ENCODE results near the gene CD82. TPM values are rescaled to one million over a fixed set of nuclear protein-coding genes. Genes with fewer than 3 reads are reported as not detected.

The CD82 gene, protein sequence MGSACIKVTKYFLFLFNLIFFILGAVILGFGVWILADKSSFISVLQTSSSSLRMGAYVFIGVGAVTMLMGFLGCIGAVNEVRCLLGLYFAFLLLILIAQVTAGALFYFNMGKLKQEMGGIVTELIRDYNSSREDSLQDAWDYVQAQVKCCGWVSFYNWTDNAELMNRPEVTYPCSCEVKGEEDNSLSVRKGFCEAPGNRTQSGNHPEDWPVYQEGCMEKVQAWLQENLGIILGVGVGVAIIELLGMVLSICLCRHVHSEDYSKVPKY
- 10 to 100 TPM in 1 of 2 donors, 1 to 10 TPM in 1; 6.8 to 17.7 TPM for total RNA-seq

DNA sequence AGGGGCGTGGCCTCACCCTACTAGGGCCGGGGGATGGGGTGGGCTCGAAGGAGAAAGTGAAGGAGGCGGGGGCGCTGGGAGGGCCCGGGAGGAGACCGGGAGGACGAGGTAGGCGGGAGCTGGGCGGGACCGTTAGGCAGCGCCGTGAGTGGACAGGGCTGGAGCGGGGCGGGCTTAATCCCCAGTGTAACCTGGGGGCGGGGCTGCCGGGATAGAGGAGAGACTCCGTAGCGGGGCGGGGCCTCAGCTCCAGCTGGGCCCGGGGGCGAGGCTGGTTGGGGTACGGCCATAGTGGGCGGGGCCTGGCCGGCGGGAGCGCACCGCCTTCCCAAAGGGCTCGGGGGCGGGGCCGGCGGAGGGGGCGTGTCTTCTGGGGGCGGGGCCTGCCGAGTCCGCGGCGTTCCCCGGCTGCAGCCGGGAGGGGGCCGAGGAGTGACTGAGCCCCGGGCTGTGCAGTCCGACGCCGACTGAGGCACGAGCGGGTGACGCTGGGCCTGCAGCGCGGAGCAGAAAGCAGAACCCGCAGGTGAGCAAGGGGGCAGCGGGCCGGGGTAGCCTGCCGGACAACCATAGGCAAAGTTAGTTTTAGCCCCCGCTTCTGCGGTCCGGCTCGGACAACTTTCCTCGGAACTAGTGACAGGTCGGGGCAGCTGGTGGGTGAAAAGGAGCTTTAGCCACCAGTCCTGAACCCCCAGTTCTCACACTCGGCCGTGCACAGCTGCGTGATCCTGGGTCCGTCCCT, at the start of gene CD82:
Gene CD82, plus strand, starts transcription at position 453 of the 742 bp plus-strand sequence. CDS start 29,000 bp downstream, outside the sequence.
- peak within 1 kb of the TSS; percentile 98 for H3K27ac ChIP-seq
- no peaks in the 10 kb centered on the region for H3K9me3 ChIP-seq
- DNase-seq (ENCODE audit: low spot score), result peak; percentile 99
- no peaks in the 10 kb centered on the region for H3K27me3 ChIP-seq
- peak within 1 kb of the TSS; percentile 48 to 63 for H3K4me3 ChIP-seq
- TF ChIP-seq CTCF (IDR thresholded peaks at IDR 0.05), result no peak
- no peaks in the 10 kb centered on the region for H3K36me3 ChIP-seq
- H3K4me1 ChIP-seq, result peaks cover 0 to 61% of the 10 kb centered on the region in 2 donors

DNA sequence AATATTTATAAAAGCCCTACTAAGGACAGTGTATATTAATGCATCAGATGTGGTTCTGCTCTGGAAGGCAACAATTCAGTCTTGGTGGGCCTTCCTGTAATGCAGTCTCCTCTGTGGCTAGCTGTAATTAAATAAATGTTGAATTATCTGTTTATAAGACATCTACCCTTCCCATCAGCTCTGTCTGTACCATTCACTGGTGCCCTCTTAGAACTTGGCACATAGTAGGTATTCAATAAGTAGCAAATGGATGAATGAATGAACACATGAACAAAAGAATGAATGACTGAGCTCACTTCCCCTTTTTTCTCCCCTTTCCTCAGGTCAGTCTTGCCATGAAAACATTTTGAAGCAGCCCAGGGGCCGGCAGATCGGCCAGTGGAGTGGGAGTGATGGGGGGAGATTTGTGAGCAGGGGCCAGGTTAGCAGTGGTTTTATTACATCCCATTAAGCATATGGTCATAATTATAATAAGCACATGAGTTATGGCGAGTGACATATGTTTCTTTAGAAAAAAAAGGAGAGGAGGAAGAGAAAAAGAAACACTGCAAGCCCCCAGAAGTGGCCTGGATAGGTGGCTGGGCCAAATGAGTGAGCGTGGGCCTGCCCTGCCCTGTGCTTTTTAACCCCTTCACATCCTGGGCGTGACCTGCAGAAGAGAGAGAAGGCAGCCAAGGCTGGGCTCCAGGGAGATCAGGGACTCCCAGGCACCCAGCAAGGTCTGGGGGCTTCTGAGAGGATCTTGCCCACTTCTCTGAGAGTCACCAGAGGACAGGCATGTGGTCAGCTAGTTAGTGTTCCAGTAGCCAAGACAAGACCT, 48.6 kb upstream of the CD82 start:
- DNase-seq (ENCODE audit: low spot score), result no peak
- H3K4me3 ChIP-seq, result no peak overlapping the region
- H3K4me1 ChIP-seq, result peaks cover 0 to 11% of the 10 kb centered on the region in 2 donors
- no peak overlapping the region for H3K27ac ChIP-seq
- H3K36me3 ChIP-seq, result no peaks in the 10 kb centered on the region
- no peaks in the 10 kb centered on the region for H3K9me3 ChIP-seq
- H3K27me3 ChIP-seq, result no peaks in the 10 kb centered on the region
- no peak for TF ChIP-seq CTCF (IDR thresholded peaks at IDR 0.05)

- TF ChIP-seq CTCF (IDR thresholded peaks at IDR 0.05), result no peak
- Histone ChIP-seq H3K4me1 (peaks cover 0 to 11% of the 10 kb centered on the region in 2 donors), H3K4me3 (no peak overlapping the region), H3K27ac (no peak overlapping the region), H3K27me3 (no peaks in the 10 kb centered on the region), H3K9me3 (no peaks in the 10 kb centered on the region), H3K36me3 (no peaks in the 10 kb centered on the region)
- DNase-seq (ENCODE audit: low spot score), result no peak
Observed at GRCh38 chr11:44517541-44517940, 47.9 kb upstream of the CD82 start.

GRCh38 chr11:44518968-44519550, 46.4 kb upstream of the CD82 start:
- Histone ChIP-seq H3K27me3 (no peaks in the 10 kb centered on the region), H3K27ac (no peak overlapping the region), H3K36me3 (no peaks in the 10 kb centered on the region), H3K4me3 (no peak overlapping the region), H3K9me3 (no peaks in the 10 kb centered on the region), H3K4me1 (peaks cover 0 to 11% of the 10 kb centered on the region in 2 donors)
- no peak for TF ChIP-seq CTCF (IDR thresholded peaks at IDR 0.05)
- DNase-seq (ENCODE audit: low spot score), result no peak

DNA sequence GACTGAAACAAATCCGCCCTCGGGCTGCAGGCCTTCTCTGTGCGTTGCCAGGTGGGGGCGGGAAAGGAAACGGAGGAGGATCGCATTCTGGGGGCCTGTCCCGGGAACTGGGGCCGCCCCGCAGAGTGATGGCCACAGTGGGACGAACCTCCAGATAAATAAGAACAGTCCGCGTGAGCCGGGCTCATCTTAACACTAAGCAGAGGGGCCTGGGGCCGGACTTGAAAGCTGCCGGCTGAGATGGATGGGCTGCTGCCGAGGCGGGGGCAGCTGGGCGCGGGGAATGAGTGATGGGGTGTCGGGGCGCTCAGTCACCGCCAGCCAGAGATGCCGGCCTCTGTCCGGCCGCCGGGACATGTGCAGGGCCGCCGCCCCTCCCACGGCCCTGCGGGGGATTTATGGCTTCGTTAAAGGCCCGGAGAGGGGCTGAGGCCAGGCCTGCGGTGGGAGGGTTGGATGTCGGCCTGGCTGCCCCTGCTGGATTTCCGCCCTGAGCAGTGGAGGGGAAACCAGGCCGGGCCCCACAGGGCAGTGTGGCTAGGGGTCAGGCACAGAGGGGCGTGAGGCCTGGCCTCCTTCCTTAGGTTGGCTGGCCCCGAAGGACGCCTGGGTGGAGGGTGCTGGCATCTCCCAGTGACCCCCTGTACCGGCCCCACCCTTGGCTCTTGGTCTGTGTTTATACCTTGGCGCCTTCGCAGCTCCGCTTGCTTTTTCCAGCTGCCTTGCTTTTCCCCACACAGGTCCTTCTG, 45.3 kb upstream of the CD82 start:
- H3K9me3 ChIP-seq, result no peaks in the 10 kb centered on the region
- H3K4me1 ChIP-seq, result peaks cover 0 to 11% of the 10 kb centered on the region in 2 donors
- DNase-seq (ENCODE audit: low spot score), result no peak
- no peaks in the 10 kb centered on the region for H3K27me3 ChIP-seq
- no peak for TF ChIP-seq CTCF (IDR thresholded peaks at IDR 0.05)
- peak overlapping the region in 1 of 2 donors; percentile 5 for H3K4me3 ChIP-seq
- H3K36me3 ChIP-seq, result no peaks in the 10 kb centered on the region
- H3K27ac ChIP-seq, result no peak overlapping the region

Data from right atrium auricular region (tissue), 2 donors.